HepG2 (cell line): ENCODE results near the gene ZNF396. TPM values are rescaled to one million over a fixed set of nuclear protein-coding genes. Genes with fewer than 3 reads are reported as not detected.

Experiments used
- ATAC-seq: fragments of 200-7000 bp; cut with Tn5 transposase; 3 replicates; pipeline ENCODE4 v1.9.1; 2020; ENCODE audit warnings: mild to moderate bottlenecking, moderate library complexity
- BruUV-seq: library from RNA; stranded (reverse); fragments of 400-500 nt; replicated peaks from 2 replicates; lab custom pipeline; 2021; lab: Mats Ljungman, UMichigan
- CTCF ChIA-PET: fragments of 300-600 bp; formaldehyde crosslinking; extraction: SDS; loops from one replicate; lab custom pipeline; 2021; ENCODE audit warnings: low total read pairs, inconsistent platforms, low intra/inter-chr PET ratio; lab: Yijun Ruan, JAX
- POLR2A ChIA-PET: fragments of 350-600 bp; sonication (Branson Sonifier 250); formaldehyde crosslinking; loops from one replicate; lab custom pipeline; 2020; ENCODE audit warnings: antibody characterized with exemption, inconsistent platforms; lab: Yijun Ruan, JAX
- DNase-seq: peaks from one replicate; pipeline ENCODE4 v3.0.0-alpha.2; 2015; ENCODE audit warnings: low spot score
- FAIRE-seq: peaks from 3 replicates; lab custom pipeline; 2011; peaks lifted over from hg19 to GRCh38; lab: Jason Lieb, UNC
- H2AFZ ChIP-seq: one replicate; pipeline ENCODE4 v1.6.1; 2011; ENCODE audit warnings: low read length, inconsistent platforms
- H3K27ac ChIP-seq: fragments of 300-600 bp; 3 replicates; pipeline ENCODE4 v1.8.0; 2011; ENCODE audit warnings: mixed run types, mild to moderate bottlenecking, mixed read lengths, low read length, inconsistent platforms; ENCODE audit not compliant: insufficient read depth; ENCODE audit errors: extremely low read length
- H3K27me3 ChIP-seq, 2 experiments: fragments of 200-600 bp in 1 of 2; 2 replicates in 1 of 2; 3 replicates in 1 of 2; pipeline versions ENCODE4 v1.6.0 to v1.8.0; 2011; ENCODE audit warnings: low read length in 2 of 2, mild to moderate bottlenecking in 2 of 2, moderate library complexity in 2 of 2, inconsistent platforms in 1 of 2; ENCODE audit not compliant: insufficient read depth in 2 of 2, control insufficient read depth in 1 of 2
- H3K36me3 ChIP-seq, 2 experiments: fragments of 200-600 bp in 1 of 2; replicated peaks in 1 of 2; 2 replicates in 1 of 2; 3 replicates in 1 of 2; pipeline versions ENCODE4 v1.5.1 to v1.8.0; 2011; ENCODE audit warnings: low read length in 2 of 2, inconsistent platforms in 1 of 2; ENCODE audit not compliant: insufficient read depth in 2 of 2, control insufficient read depth in 1 of 2
- H3K4me1 ChIP-seq: 2 replicates; pipeline ENCODE4 v1.5.1; 2012; ENCODE audit warnings: low read length, inconsistent platforms; ENCODE audit not compliant: insufficient read depth
- H3K4me2 ChIP-seq: 2 replicates; pipeline ENCODE4 v1.6.0; 2011; ENCODE audit warnings: low read depth, low read length, inconsistent platforms
- H3K4me3 ChIP-seq, 3 experiments: fragments of 200-600 bp in 1 of 3; sonication (generic), shearing (Covaris generic) in 1 of 3; replicated peaks in 1 of 3; 2 replicates each; pipeline ENCODE4 v1.5.1; 2011 to 2016; ENCODE audit warnings: low read length in 3 of 3, inconsistent platforms in 2 of 3, low read depth in 2 of 3, mild to moderate bottlenecking in 2 of 3, control low read depth in 1 of 3, mixed read lengths in 1 of 3; ENCODE audit not compliant: insufficient read depth in 1 of 3
- H3K79me2 ChIP-seq: one replicate; pipeline ENCODE4 v1.6.1; 2011; ENCODE audit warnings: low read length, inconsistent platforms; ENCODE audit not compliant: insufficient read depth
- H3K9ac ChIP-seq: 2 replicates; pipeline ENCODE4 v1.6.0; 2011; ENCODE audit warnings: mild to moderate bottlenecking, low read depth, low read length, inconsistent platforms; ENCODE audit not compliant: insufficient read depth
- H3K9me3 ChIP-seq: 2 replicates; pipeline ENCODE4 v1.5.1; 2012; ENCODE audit warnings: mild to moderate bottlenecking, low read length
- H4K20me1 ChIP-seq: 2 replicates; pipeline ENCODE4 v1.6.0; 2011; ENCODE audit warnings: inconsistent platforms, mild to moderate bottlenecking, low read length, moderate library complexity; ENCODE audit not compliant: insufficient read depth
- ARNT ChIP-seq: fragments of 450-650 bp; IDR thresholded peaks from 2 replicates; pipeline ENCODE4 v1.6.1; 2017
- CENPX ChIP-seq: sonication (generic); formaldehyde crosslinking; IDR thresholded peaks from 2 replicates; pipeline ENCODE4 v1.9.0; 2021; ENCODE audit warnings: mild to moderate bottlenecking, missing genetic modification reagents, moderate library complexity
- FOSL1 ChIP-seq: sonication (generic); formaldehyde crosslinking; IDR thresholded peaks from 2 replicates; pipeline ENCODE4 v1.9.0; 2021; ENCODE audit warnings: missing genetic modification reagents, borderline replicate concordance
- FOXA3 ChIP-seq: IDR thresholded peaks from 2 replicates; pipeline ENCODE4 v1.6.1; 2016; ENCODE audit warnings: missing genetic modification reagents, missing compliant biosample characterization
- MTA1 ChIP-seq: sonication (generic); formaldehyde crosslinking; IDR thresholded peaks from 2 replicates; pipeline ENCODE4 v1.4.0; 2020; ENCODE audit warnings: missing genetic modification reagents, mild to moderate bottlenecking, borderline replicate concordance
- MYNN ChIP-seq: sonication (generic); formaldehyde crosslinking; IDR thresholded peaks from 2 replicates; pipeline ENCODE4 v1.4.0; 2020; ENCODE audit warnings: mild to moderate bottlenecking, low read depth, missing genetic modification reagents
- NKX3-1 ChIP-seq: sonication (generic); formaldehyde crosslinking; IDR thresholded peaks from 2 replicates; pipeline ENCODE4 v1.5.0; 2020; ENCODE audit warnings: missing genetic modification reagents
- SMAD9 ChIP-seq: sonication (generic); formaldehyde crosslinking; IDR thresholded peaks from 2 replicates; pipeline ENCODE4 v1.5.1; 2020; ENCODE audit warnings: mild to moderate bottlenecking, missing genetic modification reagents
- SOX6 ChIP-seq, 2 experiments: fragments of 450-650 bp in 1 of 2; sonication (generic) in 1 of 2; formaldehyde crosslinking in 1 of 2; IDR thresholded peaks; 2 replicates each; pipeline versions ENCODE4 v1.4.0 to v1.6.1; 2017 to 2020; ENCODE audit warnings: antibody characterized with exemption in 1 of 2, mild to moderate bottlenecking in 1 of 2, missing genetic modification reagents in 1 of 2
- TCF12 ChIP-seq, 2 experiments: fragments of 450-650 bp in 1 of 2; sonication (generic) in 1 of 2; formaldehyde crosslinking in 1 of 2; IDR thresholded peaks; 2 replicates each; pipeline versions ENCODE4 v1.6.1 to v1.8.0; 2017 to 2022; ENCODE audit warnings: antibody characterized with exemption in 1 of 2, mild to moderate bottlenecking in 1 of 2, missing genetic modification reagents in 1 of 2, moderate library complexity in 1 of 2
- ZMYM2 ChIP-seq: sonication (generic); formaldehyde crosslinking; IDR thresholded peaks from 2 replicates; pipeline ENCODE4 v1.8.0; 2022; ENCODE audit warnings: mild to moderate bottlenecking, missing genetic modification reagents
- ZNF510 ChIP-seq: sonication (generic); formaldehyde crosslinking; IDR thresholded peaks from 2 replicates; pipeline ENCODE4 v1.4.0; 2020; ENCODE audit warnings: low read depth, mild to moderate bottlenecking, missing genetic modification reagents
- ZSCAN25 ChIP-seq: sonication (generic); formaldehyde crosslinking; IDR thresholded peaks from 2 replicates; pipeline ENCODE4 v1.8.0; 2022; ENCODE audit warnings: mild to moderate bottlenecking, missing genetic modification reagents
- WGBS: methylation state at CpG from one replicate; pipeline ENCODE4 v1.1.6; 2017; ENCODE audit warnings: low lambda C conversion rate; 5-methylcytosine and 5-hydroxymethylcytosine counted together
- in situ Hi-C: cut with HindIII; loops from 2 replicates; pipeline ENCODE4 v1.10.0; 2017; ENCODE audit warnings: low pct_unique_long_range_greater_than_20kb; ENCODE audit not compliant: extremely low pct_ligation_motif_present
- intact Hi-C: fragments of 100-400 bp; cut with micrococcal nuclease; formaldehyde crosslinking; loops from one replicate; pipeline ENCODE4 v1.10.0; 2022; ENCODE audit not compliant: unreplicated experiment
- polyA plus RNA-seq, 8 experiments: library from polyadenylated mRNA; depleted of rRNA in 3 of 8; stranded (reverse) in 7 of 8; unstranded in 1 of 8; fragments of >200 nt; fragmentation: Illumina TruSeq in 4 of 8; extraction: Trizol in 4 of 8; gene quantifications; 2 replicates each; pipeline versions ENCODE4 v1.2.1 to v1.2.3, GENCODE V29; 2011 to 2016; ENCODE audit warnings: low read depth in 4 of 8, missing spikeins in 1 of 8, mixed read lengths in 1 of 8; ENCODE audit not compliant: insufficient read depth in 1 of 8
- total RNA-seq, 5 experiments: library from RNA; depleted of rRNA; stranded (reverse); fragments of >200 nt; fragmentation: Illumina TruSeq; extraction: Trizol; gene quantifications; 2 replicates each; pipeline ENCODE4 v1.2.3, GENCODE V29; 2016; ENCODE audit warnings: low read depth in 1 of 5
- TF ChIP-seq, protein P1 (sequence below): sonication (generic); IDR thresholded peaks from 2 replicates; pipeline ENCODE4 v1.6.1; 2016; ENCODE audit warnings: low read depth, borderline replicate concordance
- TF ChIP-seq, protein P2 (sequence below): sonication (generic); formaldehyde crosslinking; IDR thresholded peaks from 2 replicates; pipeline ENCODE4 v1.5.1; 2020; ENCODE audit warnings: missing genetic modification reagents, mild to moderate bottlenecking, borderline replicate concordance
- TF ChIP-seq, protein P3 (sequence below): sonication (generic); formaldehyde crosslinking; IDR thresholded peaks from 2 replicates; pipeline ENCODE4 v1.8.0; 2022; ENCODE audit warnings: mild to moderate bottlenecking, missing genetic modification reagents, moderate library complexity

The ZNF396 gene
- total and polyA plus RNA-seq, 2 of the 13 experiments (the other 11 are each of a cell fraction or from before 2014, with no cell fraction given): 0.25 to 0.75 TPM

DNA sequence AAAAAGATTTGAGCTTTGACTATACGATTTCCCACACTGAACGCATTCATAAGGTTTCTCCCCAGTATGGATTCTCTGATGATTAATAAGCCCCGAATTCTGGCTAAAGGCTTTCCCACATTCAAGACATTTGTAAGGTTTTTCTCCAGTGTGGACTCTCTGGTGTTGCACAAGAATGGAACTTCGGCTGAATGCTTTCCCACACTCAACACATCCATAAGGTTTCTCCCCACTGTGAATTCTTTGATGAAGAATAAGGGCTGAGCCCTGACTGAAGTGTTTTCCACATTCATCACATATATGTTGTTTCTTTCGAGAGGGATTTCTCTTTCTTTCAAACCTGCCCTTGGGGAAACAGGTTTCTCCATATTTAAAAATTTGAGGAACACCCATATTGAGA, 39.9 kb downstream of the ZNF396 start:
- H3K4me2 ChIP-seq: no peak overlapping the region
- peaks cover 33% of the 10 kb centered on the region for H3K4me1 ChIP-seq
- intact Hi-C loops: no loop called here
- peaks cover 23% of the 10 kb centered on the region for H4K20me1 ChIP-seq
- ChIA-PET POLR2A (no interaction called here), CTCF (no interaction called here)
- in situ Hi-C loops: no loop called here
- ATAC-seq (no peak), FAIRE-seq (no peak), DNase-seq (no peak)
- WGBS: 95% methylated on average over 5 of the region's 5 CpGs
- H3K27ac ChIP-seq: no peak overlapping the region
- peaks cover 28 to 68% of the 10 kb centered on the region in 2 experiments for H3K36me3 ChIP-seq
- no peak overlapping the region for H3K4me3 ChIP-seq
- no peak overlapping the region for H2AFZ ChIP-seq
- H3K79me2 ChIP-seq: peaks cover 42% of the 10 kb centered on the region
- no peak overlapping the region for H3K9ac ChIP-seq
- no peaks in the 10 kb centered on the region for H3K9me3 ChIP-seq
- no peak for TF ChIP-seq SOX6 (IDR thresholded peaks at IDR 0.05)
- TF ChIP-seq SOX6 (CRISPR knock-in tag; IDR thresholded peaks at IDR 0.05): no peak
- TF ChIP-seq MTA1 (CRISPR knock-in tag): no peak
- TF ChIP-seq FOSL1 (CRISPR knock-in tag): no peak
- TF ChIP-seq SMAD9: no peak
- no peak for TF ChIP-seq CENPX
- TF ChIP-seq, protein P1, sequence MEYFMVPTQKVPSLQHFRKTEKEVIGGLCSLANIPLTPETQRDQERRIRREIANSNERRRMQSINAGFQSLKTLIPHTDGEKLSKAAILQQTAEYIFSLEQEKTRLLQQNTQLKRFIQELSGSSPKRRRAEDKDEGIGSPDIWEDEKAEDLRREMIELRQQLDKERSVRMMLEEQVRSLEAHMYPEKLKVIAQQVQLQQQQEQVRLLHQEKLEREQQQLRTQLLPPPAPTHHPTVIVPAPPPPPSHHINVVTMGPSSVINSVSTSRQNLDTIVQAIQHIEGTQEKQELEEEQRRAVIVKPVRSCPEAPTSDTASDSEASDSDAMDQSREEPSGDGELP: no peak
- no peak for TF ChIP-seq ZSCAN25
- TF ChIP-seq NKX3-1 (CRISPR knock-in tag): no peak
- TF ChIP-seq MYNN (CRISPR knock-in tag): no peak
- TF ChIP-seq, protein P2, sequence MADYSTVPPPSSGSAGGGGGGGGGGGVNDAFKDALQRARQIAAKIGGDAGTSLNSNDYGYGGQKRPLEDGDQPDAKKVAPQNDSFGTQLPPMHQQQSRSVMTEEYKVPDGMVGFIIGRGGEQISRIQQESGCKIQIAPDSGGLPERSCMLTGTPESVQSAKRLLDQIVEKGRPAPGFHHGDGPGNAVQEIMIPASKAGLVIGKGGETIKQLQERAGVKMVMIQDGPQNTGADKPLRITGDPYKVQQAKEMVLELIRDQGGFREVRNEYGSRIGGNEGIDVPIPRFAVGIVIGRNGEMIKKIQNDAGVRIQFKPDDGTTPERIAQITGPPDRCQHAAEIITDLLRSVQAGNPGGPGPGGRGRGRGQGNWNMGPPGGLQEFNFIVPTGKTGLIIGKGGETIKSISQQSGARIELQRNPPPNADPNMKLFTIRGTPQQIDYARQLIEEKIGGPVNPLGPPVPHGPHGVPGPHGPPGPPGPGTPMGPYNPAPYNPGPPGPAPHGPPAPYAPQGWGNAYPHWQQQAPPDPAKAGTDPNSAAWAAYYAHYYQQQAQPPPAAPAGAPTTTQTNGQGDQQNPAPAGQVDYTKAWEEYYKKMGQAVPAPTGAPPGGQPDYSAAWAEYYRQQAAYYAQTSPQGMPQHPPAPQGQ (CRISPR knock-in tag): no peak
- TF ChIP-seq FOXA3 (CRISPR knock-in tag): no peak
- no peak for TF ChIP-seq ZNF510 (CRISPR knock-in tag)
- TF ChIP-seq, protein P3, sequence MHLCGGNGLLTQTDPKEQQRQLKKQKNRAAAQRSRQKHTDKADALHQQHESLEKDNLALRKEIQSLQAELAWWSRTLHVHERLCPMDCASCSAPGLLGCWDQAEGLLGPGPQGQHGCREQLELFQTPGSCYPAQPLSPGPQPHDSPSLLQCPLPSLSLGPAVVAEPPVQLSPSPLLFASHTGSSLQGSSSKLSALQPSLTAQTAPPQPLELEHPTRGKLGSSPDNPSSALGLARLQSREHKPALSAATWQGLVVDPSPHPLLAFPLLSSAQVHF (CRISPR knock-in tag): no peak
- no peak for TF ChIP-seq TCF12 (IDR thresholded peaks at IDR 0.05)
- no peak for TF ChIP-seq TCF12 (CRISPR knock-in tag; IDR thresholded peaks at IDR 0.05)
- no peak for TF ChIP-seq ZMYM2 (CRISPR knock-in tag)
- TF ChIP-seq ARNT: no peak
- BruUV-seq: no TSS peak
- H3K27me3 ChIP-seq: no peaks in the 10 kb centered on the region
